ENCODE measurements around the gene ZBTB26.

DNA sequence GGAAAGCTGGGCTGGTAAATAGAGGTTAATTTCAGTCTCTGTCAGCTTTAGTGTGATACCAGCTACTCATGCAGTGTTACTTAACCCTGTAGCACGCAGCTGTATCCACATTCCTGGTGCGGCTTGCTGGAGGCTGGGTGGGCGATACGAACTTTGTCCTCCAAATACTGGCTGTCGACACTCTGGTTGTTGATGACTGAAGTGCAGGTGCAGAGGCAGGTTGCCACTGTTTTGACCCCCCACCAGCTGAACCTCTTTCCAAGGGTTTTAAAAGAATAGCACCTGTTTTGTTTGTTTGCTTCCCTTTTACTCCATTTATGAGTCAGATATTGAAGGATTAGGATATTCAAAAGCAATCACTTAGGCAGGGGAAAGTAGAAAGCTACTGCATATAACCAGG is 5.2 kb upstream of the ZBTB26 start:
- TF ChIP-seq, protein P1, sequence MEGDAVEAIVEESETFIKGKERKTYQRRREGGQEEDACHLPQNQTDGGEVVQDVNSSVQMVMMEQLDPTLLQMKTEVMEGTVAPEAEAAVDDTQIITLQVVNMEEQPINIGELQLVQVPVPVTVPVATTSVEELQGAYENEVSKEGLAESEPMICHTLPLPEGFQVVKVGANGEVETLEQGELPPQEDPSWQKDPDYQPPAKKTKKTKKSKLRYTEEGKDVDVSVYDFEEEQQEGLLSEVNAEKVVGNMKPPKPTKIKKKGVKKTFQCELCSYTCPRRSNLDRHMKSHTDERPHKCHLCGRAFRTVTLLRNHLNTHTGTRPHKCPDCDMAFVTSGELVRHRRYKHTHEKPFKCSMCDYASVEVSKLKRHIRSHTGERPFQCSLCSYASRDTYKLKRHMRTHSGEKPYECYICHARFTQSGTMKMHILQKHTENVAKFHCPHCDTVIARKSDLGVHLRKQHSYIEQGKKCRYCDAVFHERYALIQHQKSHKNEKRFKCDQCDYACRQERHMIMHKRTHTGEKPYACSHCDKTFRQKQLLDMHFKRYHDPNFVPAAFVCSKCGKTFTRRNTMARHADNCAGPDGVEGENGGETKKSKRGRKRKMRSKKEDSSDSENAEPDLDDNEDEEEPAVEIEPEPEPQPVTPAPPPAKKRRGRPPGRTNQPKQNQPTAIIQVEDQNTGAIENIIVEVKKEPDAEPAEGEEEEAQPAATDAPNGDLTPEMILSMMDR (IDR thresholded peaks at IDR 0.05) = no peak
- TF ChIP-seq POLR2A (IDR thresholded peaks at IDR 0.05) = no peak
